HCT116 (cell line): ENCODE measurements around the gene LSM7. TPM values are rescaled to one million over a fixed set of nuclear protein-coding genes. Genes with fewer than 3 reads are reported as not detected.

Source experiments
- ATAC-seq: fragments of 200-7000 bp; cut with Tn5 transposase; 2 replicates; pipeline ENCODE4 v1.9.1; 2020; ENCODE audit warnings: mild to moderate bottlenecking, moderate library complexity
- BruUV-seq: library from RNA; stranded (reverse); fragments of 400-500 nt; replicated peaks from 2 replicates; lab custom pipeline; 2021; lab: Mats Ljungman, UMichigan
- CTCF ChIA-PET: fragments of 300-600 bp; sonication (Branson Sonifier 250); formaldehyde crosslinking; loops from one replicate; lab custom pipeline; 2021; ENCODE audit warnings: antibody characterized with exemption; lab: Charles Lee
- POLR2A ChIA-PET: fragments of 300-600, 350-600 bp; sonication (Branson Sonifier 250); formaldehyde crosslinking; loops from one replicate; lab custom pipeline; 2021; ENCODE audit warnings: antibody characterized with exemption; lab: Charles Lee
- RAD21 ChIA-PET, 2 experiments: fragments of 300-600 bp; sonication (Branson Sonifier 250); formaldehyde crosslinking; loops; one replicate each; lab custom pipeline; 2023; ENCODE audit warnings: low total read pairs in 2 of 2; ENCODE audit not compliant: uncharacterized antibody in 2 of 2, unreplicated experiment in 2 of 2, low non-redundant PET in 1 of 2; lab: Charles Lee
- DNase-seq: peaks from one replicate; pipeline ENCODE4 v3.0.0-alpha.2; 2010; ENCODE audit warnings: low read depth, low spot score
- H2AFZ ChIP-seq: fragments of 200-600 bp; shearing (Covaris generic), sonication (generic); 2 replicates; pipeline ENCODE4 v1.6.1; 2017; ENCODE audit warnings: low read depth, mixed run types, mixed read lengths, antibody characterized with exemption, low read length; ENCODE audit not compliant: poor library complexity, severe bottlenecking
- H3K27ac ChIP-seq: 2 replicates; pipeline ENCODE4 v1.5.1; 2012; ENCODE audit warnings: low read depth, low read length
- H3K27me3 ChIP-seq: fragments of 200-600 bp; sonication (generic); 2 replicates; pipeline ENCODE4 v1.6.1; 2016; ENCODE audit warnings: mixed run types, low read length, mixed read lengths; ENCODE audit not compliant: insufficient read depth
- H3K36me3 ChIP-seq, 2 experiments: fragments of 200-500 bp in 1 of 2; fragments of 200-600 bp in 1 of 2; sonication (Bioruptor generic) in 1 of 2; sonication (generic) in 1 of 2; 2 replicates each; pipeline versions ENCODE4 v1.5.1 to v1.6.1; 2014 to 2016; ENCODE audit warnings: low read length in 2 of 2, inconsistent platforms in 1 of 2, mixed read lengths in 1 of 2, mixed run types in 1 of 2; ENCODE audit not compliant: insufficient read depth in 2 of 2, control insufficient read depth in 1 of 2
- H3K4me1 ChIP-seq, 2 experiments: fragments of 200-600 bp in 1 of 2; sonication (generic) in 1 of 2; 2 replicates each; pipeline versions ENCODE4 v1.5.1 to v1.6.1; 2012 to 2017; ENCODE audit warnings: low read length in 2 of 2, inconsistent platforms in 1 of 2, mild to moderate bottlenecking in 1 of 2, mixed read lengths in 1 of 2, mixed run types in 1 of 2, moderate library complexity in 1 of 2; ENCODE audit not compliant: insufficient read depth in 2 of 2, control insufficient read depth in 1 of 2
- H3K4me2 ChIP-seq: fragments of 200-600 bp; sonication (generic); 2 replicates; pipeline ENCODE4 v1.6.1; 2017; ENCODE audit warnings: mixed run types, low read length, mixed read lengths
- H3K4me3 ChIP-seq, 2 experiments: fragments of 200-600 bp in 1 of 2; sonication (generic) in 1 of 2; replicated peaks in 1 of 2; 2 replicates each; pipeline ENCODE4 v1.5.1; 2011 to 2016; ENCODE audit warnings: low read length in 2 of 2, control low read depth in 1 of 2, low read depth in 1 of 2, mild to moderate bottlenecking in 1 of 2, mixed read lengths in 1 of 2, mixed run types in 1 of 2
- H3K79me2 ChIP-seq: fragments of 200-600 bp; sonication (generic); 2 replicates; pipeline ENCODE4 v1.6.1; 2017; ENCODE audit warnings: mild to moderate bottlenecking, mixed run types, low read length, moderate library complexity, mixed read lengths; ENCODE audit not compliant: insufficient read depth
- H3K9ac ChIP-seq: fragments of 200-600 bp; sonication (generic); 2 replicates; pipeline ENCODE4 v1.6.1; 2016; ENCODE audit warnings: low read length, mixed read lengths
- H3K9me2 ChIP-seq: fragments of 200-600 bp; sonication (generic), shearing (Covaris generic); 2 replicates; pipeline ENCODE4 v1.6.1; 2017; ENCODE audit warnings: mixed run types, mild to moderate bottlenecking, moderate library complexity; ENCODE audit not compliant: insufficient read depth
- H3K9me3 ChIP-seq, 2 experiments: fragments of 200-500 bp in 1 of 2; fragments of 200-600 bp in 1 of 2; sonication (Bioruptor generic) in 1 of 2; sonication (generic) in 1 of 2; 2 replicates each; pipeline ENCODE4 v1.6.1; 2014 to 2017; ENCODE audit warnings: low read length in 2 of 2, mixed read lengths in 2 of 2, inconsistent platforms in 1 of 2, low read depth in 1 of 2, mild to moderate bottlenecking in 1 of 2, mixed run types in 1 of 2, moderate library complexity in 1 of 2; ENCODE audit not compliant: control insufficient read depth in 1 of 2, insufficient read depth in 1 of 2
- H4K20me1 ChIP-seq: fragments of 200-600 bp; sonication (generic), shearing (Covaris generic); 2 replicates; pipeline ENCODE4 v1.6.1; 2017; ENCODE audit warnings: mixed run types, mild to moderate bottlenecking, moderate library complexity; ENCODE audit not compliant: insufficient read depth
- ATF3 ChIP-seq: IDR thresholded peaks from 2 replicates; pipeline ENCODE4 v1.6.1; 2012
- FOSL1 ChIP-seq: IDR thresholded peaks from 2 replicates; pipeline ENCODE4 v1.6.1; 2012; ENCODE audit warnings: low read depth
- REST ChIP-seq: IDR thresholded peaks from 2 replicates; pipeline ENCODE4 v1.6.1; 2012; ENCODE audit warnings: low read depth
- ZFX ChIP-seq: fragments of 450-650 bp; IDR thresholded peaks from 2 replicates; pipeline ENCODE4 v1.6.1; 2017
- intact Hi-C: fragments of 100-400 bp; cut with micrococcal nuclease; formaldehyde crosslinking; loops from 2 replicates; pipeline ENCODE4 v1.10.0; 2022
- total RNA-seq: library from RNA; stranded (reverse); gene quantifications from one replicate; pipeline ENCODE4 v1.2.1, GENCODE V29; 2021; ENCODE audit not compliant: unreplicated experiment

LSM7 gene
- total RNA-seq, 1 experiment from 2014 or later, result 190 TPM

- ATAC-seq, result no peak
- Histone ChIP-seq H3K4me2 (peak overlapping the region; percentile 87), H3K79me2 (peaks cover 67% of the 10 kb centered on the region), H3K4me3 (peak overlapping the region; percentile 96), H3K4me1 (peaks cover 19 to 28% of the 10 kb centered on the region in 2 experiments), H3K36me3 (peaks cover 5 to 6% of the 10 kb centered on the region in 2 experiments; a peak in 2 of 4 replicates), H4K20me1 (no peaks in the 10 kb centered on the region)
- CTCF ChIA-PET, result interaction anchor here (0.5 to 0.6 kb wide), 2 partner anchors 309 to 383 kb away, joined by 3 read pairs; no protein-coding TSS in a partner anchor
- TF ChIP-seq REST (no peak), FOSL1 (no peak), ATF3 (no peak), ZFX (no peak)
- TF ChIP-seq, all 23 proteins: peak for 0
- RAD21 ChIA-PET, result no interaction called here
- intact Hi-C loops, result loop anchor here (5.0 kb wide), 1 partner anchor 65 kb away; no protein-coding TSS in a partner anchor
- no peak for DNase-seq
- Histone ChIP-seq H3K27ac (peak overlapping the region; percentile 98), H3K27me3 (no peaks in the 10 kb centered on the region), H3K9me3 (no peaks in the 10 kb centered on the region), H2AFZ (no peak overlapping the region), H3K9ac (peak overlapping the region; percentile 96; the same call in 1 of the 2 replicates), H3K9me2 (no peaks in the 10 kb centered on the region)
- POLR2A ChIA-PET, result interaction anchor here (1.3 kb wide), 1 partner anchor 59 kb away, joined by 4 read pairs; no protein-coding TSS in a partner anchor
- no TSS peak for BruUV-seq
These were observed 1.6 kb downstream of the LSM7 start for GRCh38 chr19:2326699-2327360.
